Neural cell (in vitro differentiated cells): ENCODE data around the gene DROSHA. TPM values are rescaled to one million over a fixed set of nuclear protein-coding genes. Genes with fewer than 3 reads are reported as not detected.

ENCODE experiments used
- H2AFZ ChIP-seq: fragments of 200-600, 300-800 bp; sonication (generic), shearing (Covaris generic); 2 replicates; pipeline ENCODE4 v1.6.0; 2014; ENCODE audit warnings: low read depth, mild to moderate bottlenecking, antibody characterized with exemption, low read length, moderate library complexity
- H3F3A ChIP-seq: fragments of 200-600 bp; shearing (Covaris generic); 2 replicates; pipeline ENCODE4 v1.6.1; 2016; ENCODE audit warnings: mild to moderate bottlenecking, moderate library complexity, mixed read lengths, antibody characterized with exemption, low read length; ENCODE audit not compliant: insufficient read depth, poor library complexity, severe bottlenecking
- H3K27ac ChIP-seq: fragments of 200-600, 300-800 bp; sonication (generic), shearing (Covaris generic); 2 replicates; pipeline ENCODE4 v1.5.1; 2014; ENCODE audit warnings: mild to moderate bottlenecking, low read length, moderate library complexity
- H3K27me3 ChIP-seq: fragments of 300-800, 200-600 bp; sonication (generic), shearing (Covaris generic); 2 replicates; pipeline ENCODE4 v1.6.0; 2014; ENCODE audit warnings: mild to moderate bottlenecking, low read depth, low read length, moderate library complexity; ENCODE audit not compliant: insufficient read depth
- H3K36me3 ChIP-seq: fragments of 300-800, 200-600 bp; sonication (generic), shearing (Covaris generic); 2 replicates; pipeline ENCODE4 v1.5.1; 2014; ENCODE audit warnings: mild to moderate bottlenecking, antibody characterized with exemption, low read length, moderate library complexity; ENCODE audit not compliant: insufficient read depth
- H3K4me2 ChIP-seq: fragments of 300-800, 200-600 bp; sonication (generic), shearing (Covaris generic); 2 replicates; pipeline ENCODE4 v1.6.0; 2014; ENCODE audit warnings: mild to moderate bottlenecking, low read length
- H3K4me3 ChIP-seq: fragments of 300-800, 200-600 bp; sonication (generic), shearing (Covaris generic); 2 replicates; pipeline ENCODE4 v1.5.1; 2014; ENCODE audit warnings: mild to moderate bottlenecking, low read length, moderate library complexity
- H3K79me2 ChIP-seq: fragments of 200-600 bp; shearing (Covaris generic); replicated peaks from 2 replicates; pipeline ENCODE4 v1.6.0; 2014; ENCODE audit warnings: mild to moderate bottlenecking, low read length, moderate library complexity; ENCODE audit not compliant: insufficient read depth
- H3K9ac ChIP-seq: fragments of 300-800, 200-600 bp; sonication (generic), shearing (Covaris generic); 2 replicates; pipeline ENCODE4 v1.6.1; 2016; ENCODE audit warnings: mild to moderate bottlenecking, low read length, mixed read lengths
- H3K9me2 ChIP-seq: fragments of 200-600 bp; shearing (Covaris generic); 2 replicates; pipeline ENCODE4 v1.6.1; 2016; ENCODE audit warnings: mild to moderate bottlenecking, low read length, mixed read lengths; ENCODE audit not compliant: insufficient read depth
- H3K9me3 ChIP-seq: fragments of 200-600, 300-800 bp; sonication (generic), shearing (Covaris generic); 2 replicates; pipeline ENCODE4 v1.6.1; 2016; ENCODE audit warnings: mild to moderate bottlenecking, mixed run types, low read length, moderate library complexity, mixed read lengths
- H4K20me1 ChIP-seq: fragments of 200-600 bp; shearing (Covaris generic); 2 replicates; pipeline ENCODE4 v1.6.1; 2016; ENCODE audit warnings: mild to moderate bottlenecking, mixed run types; ENCODE audit not compliant: insufficient read depth
- EP300 ChIP-seq: fragments of 450-650 bp; conservative IDR thresholded peaks from 2 replicates; pipeline ENCODE4 v1.6.1; 2014; ENCODE audit warnings: antibody characterized with exemption, mild to moderate bottlenecking, moderate library complexity; ENCODE audit not compliant: poor library complexity, severe bottlenecking
- EZH2 ChIP-seq: fragments of 200-600, 300-800 bp; shearing (Covaris generic), sonication (generic); IDR thresholded peaks from 2 replicates; pipeline ENCODE4 v1.6.1; 2014; ENCODE audit warnings: antibody characterized with exemption, low read length, borderline replicate concordance, mild to moderate bottlenecking; ENCODE audit not compliant: insufficient read depth, poor library complexity, severe bottlenecking
- MXI1 ChIP-seq: fragments of 450-650 bp; conservative IDR thresholded peaks from 2 replicates; pipeline ENCODE4 v1.6.1; 2014; ENCODE audit warnings: antibody characterized with exemption, mild to moderate bottlenecking; ENCODE audit not compliant: poor library complexity, severe bottlenecking
- POLR2AphosphoS5 ChIP-seq: IDR thresholded peaks from 2 replicates; pipeline ENCODE4 v1.6.1; 2012
- RAD21 ChIP-seq: fragments of 450-650 bp; conservative IDR thresholded peaks from 2 replicates; pipeline ENCODE4 v1.6.1; 2014; ENCODE audit warnings: antibody characterized with exemption, mild to moderate bottlenecking, moderate library complexity
- SMC3 ChIP-seq: fragments of 450-650 bp; conservative IDR thresholded peaks from 2 replicates; pipeline ENCODE4 v1.6.1; 2014; ENCODE audit warnings: antibody characterized with exemption, mild to moderate bottlenecking, moderate library complexity; ENCODE audit not compliant: poor library complexity
- TAF1 ChIP-seq: IDR thresholded peaks from 2 replicates; pipeline ENCODE4 v1.6.1; 2012; ENCODE audit warnings: low read depth
- polyA plus RNA-seq: library from polyadenylated mRNA; depleted of rRNA; stranded (reverse); fragments of >200 nt; gene quantifications from 2 replicates; pipeline ENCODE4 v1.2.3, GENCODE V29; 2014
- TF ChIP-seq, protein P1 (sequence below): IDR thresholded peaks from 2 replicates; pipeline ENCODE4 v1.6.1; 2012; ENCODE audit warnings: borderline replicate concordance
- TF ChIP-seq, protein P2 (sequence below): fragments of 450-650 bp; IDR thresholded peaks from 2 replicates; pipeline ENCODE4 v1.5.1; 2014; ENCODE audit warnings: antibody characterized with exemption, mild to moderate bottlenecking, moderate library complexity; ENCODE audit not compliant: poor library complexity, severe bottlenecking

Gene DROSHA
- polyA plus RNA-seq, 1 donor from 2014 or later: 88.5 TPM

DNA sequence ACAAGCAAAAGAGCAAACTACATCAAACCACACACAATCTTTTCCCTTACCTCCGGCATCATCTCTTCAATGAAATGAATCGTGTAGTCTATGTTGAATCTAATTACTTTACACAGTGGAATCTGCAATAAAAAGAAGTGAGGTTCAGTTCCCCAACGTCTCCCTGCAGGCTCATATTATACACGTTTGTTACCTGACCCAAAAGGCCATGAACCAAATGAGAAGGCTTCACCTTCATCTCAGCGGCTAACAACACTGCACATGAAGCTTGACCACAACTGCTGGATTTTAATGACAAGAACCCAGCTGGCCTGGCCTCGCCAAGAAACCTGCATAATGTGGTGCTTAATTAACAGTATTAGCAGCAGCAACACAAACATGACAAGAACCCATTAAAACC is 45.5 kb downstream of the DROSHA start:
- no peak overlapping the region for H3K4me2 ChIP-seq

DNA sequence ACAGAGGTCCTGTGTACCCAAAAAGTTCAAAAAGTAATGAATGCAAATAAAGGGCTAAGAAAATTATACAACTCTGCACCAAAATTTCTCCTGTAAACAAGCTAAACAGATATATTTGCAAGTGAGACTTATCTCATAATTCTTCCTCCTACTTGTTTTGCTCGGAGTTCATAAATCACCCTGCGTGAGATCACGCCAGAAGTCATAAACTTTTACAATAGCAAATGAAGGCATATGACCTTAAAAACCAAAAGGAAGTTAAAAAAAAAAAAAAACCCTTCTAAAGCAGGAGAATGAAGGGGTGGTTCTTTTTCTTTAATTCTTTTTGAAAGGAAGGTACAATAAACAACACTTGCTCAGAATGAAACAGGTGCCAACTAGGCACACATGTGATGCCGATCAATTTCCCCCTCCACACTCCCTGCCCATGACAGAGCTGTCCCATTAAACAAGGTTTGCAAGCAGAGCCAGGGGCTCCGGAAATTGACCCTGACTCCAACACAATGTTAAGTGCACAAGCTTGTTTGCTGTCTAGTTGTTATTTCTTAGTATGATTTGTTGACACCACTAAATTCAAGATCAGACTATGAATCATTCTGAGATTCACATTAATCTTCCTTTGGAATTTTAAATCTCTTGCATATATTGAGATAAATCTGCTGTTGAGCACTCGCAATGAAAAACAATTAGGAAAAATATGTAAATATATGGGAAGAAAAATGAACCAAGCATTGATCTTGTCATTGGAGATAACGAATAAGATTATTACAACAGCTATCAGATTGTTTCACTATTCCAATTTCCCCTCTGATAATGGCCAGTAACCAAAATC is 46.3 kb downstream of the DROSHA start:
- Histone ChIP-seq H2AFZ (no peak overlapping the region), H3F3A (no peaks in the 10 kb centered on the region), H3K9me3 (no peaks in the 10 kb centered on the region), H3K27me3 (no peaks in the 10 kb centered on the region), H3K9ac (no peak overlapping the region), H3K9me2 (no peaks in the 10 kb centered on the region), H3K79me2 (no peaks in the 10 kb centered on the region), H3K27ac (no peak overlapping the region), H3K36me3 (peaks cover 10% of the 10 kb centered on the region), H3K4me3 (no peak overlapping the region), H4K20me1 (no peaks in the 10 kb centered on the region), H3K4me2 (no peak overlapping the region)
- TF ChIP-seq, protein P1, sequence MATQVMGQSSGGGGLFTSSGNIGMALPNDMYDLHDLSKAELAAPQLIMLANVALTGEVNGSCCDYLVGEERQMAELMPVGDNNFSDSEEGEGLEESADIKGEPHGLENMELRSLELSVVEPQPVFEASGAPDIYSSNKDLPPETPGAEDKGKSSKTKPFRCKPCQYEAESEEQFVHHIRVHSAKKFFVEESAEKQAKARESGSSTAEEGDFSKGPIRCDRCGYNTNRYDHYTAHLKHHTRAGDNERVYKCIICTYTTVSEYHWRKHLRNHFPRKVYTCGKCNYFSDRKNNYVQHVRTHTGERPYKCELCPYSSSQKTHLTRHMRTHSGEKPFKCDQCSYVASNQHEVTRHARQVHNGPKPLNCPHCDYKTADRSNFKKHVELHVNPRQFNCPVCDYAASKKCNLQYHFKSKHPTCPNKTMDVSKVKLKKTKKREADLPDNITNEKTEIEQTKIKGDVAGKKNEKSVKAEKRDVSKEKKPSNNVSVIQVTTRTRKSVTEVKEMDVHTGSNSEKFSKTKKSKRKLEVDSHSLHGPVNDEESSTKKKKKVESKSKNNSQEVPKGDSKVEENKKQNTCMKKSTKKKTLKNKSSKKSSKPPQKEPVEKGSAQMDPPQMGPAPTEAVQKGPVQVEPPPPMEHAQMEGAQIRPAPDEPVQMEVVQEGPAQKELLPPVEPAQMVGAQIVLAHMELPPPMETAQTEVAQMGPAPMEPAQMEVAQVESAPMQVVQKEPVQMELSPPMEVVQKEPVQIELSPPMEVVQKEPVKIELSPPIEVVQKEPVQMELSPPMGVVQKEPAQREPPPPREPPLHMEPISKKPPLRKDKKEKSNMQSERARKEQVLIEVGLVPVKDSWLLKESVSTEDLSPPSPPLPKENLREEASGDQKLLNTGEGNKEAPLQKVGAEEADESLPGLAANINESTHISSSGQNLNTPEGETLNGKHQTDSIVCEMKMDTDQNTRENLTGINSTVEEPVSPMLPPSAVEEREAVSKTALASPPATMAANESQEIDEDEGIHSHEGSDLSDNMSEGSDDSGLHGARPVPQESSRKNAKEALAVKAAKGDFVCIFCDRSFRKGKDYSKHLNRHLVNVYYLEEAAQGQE: no peak
- TF ChIP-seq EZH2 (no peak), TAF1 (no peak), POLR2AphosphoS5 (no peak), RAD21 (no peak), EP300 (no peak), MXI1 (no peak), SMC3 (no peak)
- TF ChIP-seq, protein P2, sequence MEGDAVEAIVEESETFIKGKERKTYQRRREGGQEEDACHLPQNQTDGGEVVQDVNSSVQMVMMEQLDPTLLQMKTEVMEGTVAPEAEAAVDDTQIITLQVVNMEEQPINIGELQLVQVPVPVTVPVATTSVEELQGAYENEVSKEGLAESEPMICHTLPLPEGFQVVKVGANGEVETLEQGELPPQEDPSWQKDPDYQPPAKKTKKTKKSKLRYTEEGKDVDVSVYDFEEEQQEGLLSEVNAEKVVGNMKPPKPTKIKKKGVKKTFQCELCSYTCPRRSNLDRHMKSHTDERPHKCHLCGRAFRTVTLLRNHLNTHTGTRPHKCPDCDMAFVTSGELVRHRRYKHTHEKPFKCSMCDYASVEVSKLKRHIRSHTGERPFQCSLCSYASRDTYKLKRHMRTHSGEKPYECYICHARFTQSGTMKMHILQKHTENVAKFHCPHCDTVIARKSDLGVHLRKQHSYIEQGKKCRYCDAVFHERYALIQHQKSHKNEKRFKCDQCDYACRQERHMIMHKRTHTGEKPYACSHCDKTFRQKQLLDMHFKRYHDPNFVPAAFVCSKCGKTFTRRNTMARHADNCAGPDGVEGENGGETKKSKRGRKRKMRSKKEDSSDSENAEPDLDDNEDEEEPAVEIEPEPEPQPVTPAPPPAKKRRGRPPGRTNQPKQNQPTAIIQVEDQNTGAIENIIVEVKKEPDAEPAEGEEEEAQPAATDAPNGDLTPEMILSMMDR: no peak

More for the DNA sequence above, 45.5 kb downstream of the DROSHA start:
- peaks cover 10% of the 10 kb centered on the region for H3K36me3 ChIP-seq
- no peaks in the 10 kb centered on the region for H3K9me2 ChIP-seq
- no peak overlapping the region for H2AFZ ChIP-seq
- no peaks in the 10 kb centered on the region for H3K27me3 ChIP-seq
- no peak overlapping the region for H3K27ac ChIP-seq
- H3K4me3 ChIP-seq: no peak overlapping the region
- H3K9ac ChIP-seq: no peak overlapping the region
- no peaks in the 10 kb centered on the region for H3F3A ChIP-seq
- TF ChIP-seq RAD21 (no peak), EZH2 (no peak), POLR2AphosphoS5 (no peak)
- no peaks in the 10 kb centered on the region for H3K9me3 ChIP-seq
- no peaks in the 10 kb centered on the region for H3K79me2 ChIP-seq
- no peaks in the 10 kb centered on the region for H4K20me1 ChIP-seq
